ENCODE data around the gene PTPRM.

PTPRM gene

DNA sequence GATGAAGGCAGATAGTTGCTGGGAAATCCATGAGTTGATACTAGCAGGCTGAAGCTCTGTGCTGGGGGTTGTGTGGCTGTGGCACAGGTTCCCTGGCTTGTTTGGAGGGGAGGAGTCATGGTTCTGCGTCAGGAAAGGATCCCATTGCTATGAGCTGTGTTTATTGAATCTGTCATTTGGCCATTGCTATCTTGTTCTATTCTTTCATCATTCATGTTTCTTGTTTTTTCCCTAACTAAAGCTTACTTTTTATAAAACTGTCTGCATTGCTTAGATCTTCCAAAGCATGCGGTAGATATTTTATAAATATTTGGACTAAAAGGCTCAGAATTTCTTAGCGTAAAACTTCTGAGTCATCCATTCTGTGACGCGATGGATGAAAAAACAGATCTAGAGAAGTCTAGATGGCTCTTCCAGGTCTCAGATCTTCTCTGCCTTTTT, 335.3 kb downstream of the PTPRM start:
- peak overlapping the region; percentile 57 for H3K27ac Mint-ChIP-seq
- H3K4me3 Mint-ChIP-seq, result no peak overlapping the region

DNA sequence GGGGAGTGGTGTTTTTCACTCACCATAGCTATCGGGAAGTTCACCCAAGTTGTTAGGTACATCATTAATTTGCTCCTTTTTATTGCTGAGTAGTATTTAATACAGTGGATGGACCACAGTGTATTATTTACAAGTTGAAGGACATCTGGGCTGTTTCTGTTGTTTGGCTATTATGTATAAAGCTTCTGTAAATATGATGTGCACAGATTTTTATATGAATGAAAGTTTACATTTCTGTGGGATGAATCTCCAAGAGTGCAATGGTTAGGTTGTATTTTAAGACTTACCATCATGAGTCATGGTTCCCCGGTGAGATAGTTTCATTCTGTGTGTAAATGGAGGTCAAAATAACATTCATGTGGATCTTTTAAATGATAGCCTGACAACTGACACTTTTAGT, 337.4 kb downstream of the PTPRM start:
- H3K27ac Mint-ChIP-seq, result no peak overlapping the region
- peaks cover 5% of the 10 kb centered on the region for H3K36me3 Mint-ChIP-seq (ENCODE audit: low read depth)
- H3K4me3 Mint-ChIP-seq, result no peak overlapping the region
- peaks cover 13% of the 10 kb centered on the region for H3K4me1 Mint-ChIP-seq
- H3K27me3 Mint-ChIP-seq (ENCODE audit: low read depth, poor library complexity), result peaks cover 4% of the 10 kb centered on the region
- DNase-seq, result no peak
- TF ChIP-seq, protein P1, sequence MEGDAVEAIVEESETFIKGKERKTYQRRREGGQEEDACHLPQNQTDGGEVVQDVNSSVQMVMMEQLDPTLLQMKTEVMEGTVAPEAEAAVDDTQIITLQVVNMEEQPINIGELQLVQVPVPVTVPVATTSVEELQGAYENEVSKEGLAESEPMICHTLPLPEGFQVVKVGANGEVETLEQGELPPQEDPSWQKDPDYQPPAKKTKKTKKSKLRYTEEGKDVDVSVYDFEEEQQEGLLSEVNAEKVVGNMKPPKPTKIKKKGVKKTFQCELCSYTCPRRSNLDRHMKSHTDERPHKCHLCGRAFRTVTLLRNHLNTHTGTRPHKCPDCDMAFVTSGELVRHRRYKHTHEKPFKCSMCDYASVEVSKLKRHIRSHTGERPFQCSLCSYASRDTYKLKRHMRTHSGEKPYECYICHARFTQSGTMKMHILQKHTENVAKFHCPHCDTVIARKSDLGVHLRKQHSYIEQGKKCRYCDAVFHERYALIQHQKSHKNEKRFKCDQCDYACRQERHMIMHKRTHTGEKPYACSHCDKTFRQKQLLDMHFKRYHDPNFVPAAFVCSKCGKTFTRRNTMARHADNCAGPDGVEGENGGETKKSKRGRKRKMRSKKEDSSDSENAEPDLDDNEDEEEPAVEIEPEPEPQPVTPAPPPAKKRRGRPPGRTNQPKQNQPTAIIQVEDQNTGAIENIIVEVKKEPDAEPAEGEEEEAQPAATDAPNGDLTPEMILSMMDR (IDR thresholded peaks at IDR 0.05), result no peak
- no peaks in the 10 kb centered on the region for H3K9me3 Mint-ChIP-seq

More for the DNA sequence above, 335.3 kb downstream of the PTPRM start:
- TF ChIP-seq, protein P1 (IDR thresholded peaks at IDR 0.05), result no peak
- Mint-ChIP-seq H3K36me3 (ENCODE audit: low read depth) (peaks cover 5% of the 10 kb centered on the region), H3K9me3 (no peaks in the 10 kb centered on the region), H3K4me1 (peaks cover 33% of the 10 kb centered on the region), H3K27me3 (ENCODE audit: low read depth, poor library complexity) (peaks cover 4% of the 10 kb centered on the region)
- no peak for DNase-seq

DNA sequence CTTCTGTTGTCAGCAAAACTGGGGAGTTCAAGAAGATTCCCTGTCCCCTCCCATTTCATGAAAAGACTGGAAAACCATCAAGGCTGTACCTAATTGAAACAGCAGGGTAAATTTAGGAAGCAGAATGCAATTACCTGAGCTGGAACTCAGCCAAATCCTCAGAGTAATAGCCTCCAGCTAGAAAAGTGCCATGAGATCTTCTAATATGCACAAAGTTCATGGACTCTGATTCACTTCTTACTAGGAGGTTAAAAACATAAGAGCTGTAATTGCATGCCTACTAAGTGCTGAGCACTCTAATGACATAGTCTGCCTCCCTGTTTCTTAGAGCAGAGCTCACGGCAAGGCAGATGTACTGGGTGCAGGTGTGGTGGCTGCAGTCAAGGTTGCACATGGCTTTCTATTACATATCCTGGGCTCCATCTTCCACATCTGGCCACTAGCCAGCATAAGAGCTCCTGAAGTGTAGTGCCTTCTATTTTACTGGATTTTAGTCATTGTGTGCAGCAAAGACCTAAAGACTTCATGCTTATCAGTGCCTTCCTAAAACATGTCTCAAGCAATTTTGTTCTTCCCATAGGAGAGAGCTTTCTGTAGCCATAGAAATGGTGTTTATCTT, 341.7 kb downstream of the PTPRM start:
- no peak overlapping the region for H3K4me3 Mint-ChIP-seq
- H3K4me1 Mint-ChIP-seq, result no peaks in the 10 kb centered on the region
- H3K27me3 Mint-ChIP-seq (ENCODE audit: low read depth, poor library complexity), result peaks cover under 1% of the 10 kb centered on the region
- TF ChIP-seq, protein P1 (IDR thresholded peaks at IDR 0.05), result no peak
- peaks cover 16% of the 10 kb centered on the region for H3K9me3 Mint-ChIP-seq
- peaks cover 14% of the 10 kb centered on the region for H3K36me3 Mint-ChIP-seq (ENCODE audit: low read depth)
- H3K27ac Mint-ChIP-seq, result no peak overlapping the region
- no peak for DNase-seq

DNA sequence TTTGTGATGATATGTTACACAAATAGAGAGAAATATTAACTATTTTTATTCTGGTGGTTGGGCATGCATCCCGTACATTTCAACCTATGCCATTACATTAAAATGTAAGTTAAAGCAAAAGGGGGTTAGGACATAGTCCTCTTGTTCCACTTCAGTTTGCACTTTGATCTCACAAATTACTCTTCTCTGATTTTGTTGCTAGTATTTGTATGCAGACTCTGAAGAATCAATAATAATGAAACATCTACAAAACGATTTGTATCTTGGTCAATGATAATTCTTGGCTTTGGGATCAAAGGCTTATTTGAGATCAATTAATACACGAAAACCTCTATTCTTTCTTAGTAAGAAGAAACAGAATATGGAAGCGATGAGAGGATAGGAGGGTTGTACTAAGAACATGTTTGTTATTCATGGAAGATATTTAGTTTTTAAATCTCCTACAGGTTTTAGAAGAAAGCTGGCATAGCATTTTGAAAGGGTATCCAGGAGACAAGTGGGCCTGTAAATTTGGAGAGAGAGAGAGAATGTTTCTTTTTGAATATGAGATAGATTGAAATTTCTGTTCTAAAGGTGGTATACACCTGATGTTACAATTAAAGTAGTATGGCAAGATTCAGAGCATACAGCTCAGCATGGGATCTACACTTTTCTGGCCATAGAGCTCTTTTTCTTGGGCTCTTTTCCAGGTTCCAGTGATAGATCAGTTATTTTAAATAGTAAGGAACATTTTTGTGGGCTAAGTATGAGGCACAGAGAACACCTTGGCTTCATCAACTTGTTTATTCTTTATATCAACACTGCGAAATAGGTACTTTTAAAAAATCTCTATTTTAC, 347.9 kb downstream of the PTPRM start:
- Mint-ChIP-seq H3K4me1 (no peaks in the 10 kb centered on the region), H3K9me3 (peaks cover 36% of the 10 kb centered on the region), H3K27ac (no peak overlapping the region), H3K4me3 (no peak overlapping the region), H3K27me3 (ENCODE audit: low read depth, poor library complexity) (no peaks in the 10 kb centered on the region), H3K36me3 (ENCODE audit: low read depth) (peaks cover 18% of the 10 kb centered on the region)
- TF ChIP-seq, protein P1 (IDR thresholded peaks at IDR 0.05), result no peak
- no peak for DNase-seq

DNA sequence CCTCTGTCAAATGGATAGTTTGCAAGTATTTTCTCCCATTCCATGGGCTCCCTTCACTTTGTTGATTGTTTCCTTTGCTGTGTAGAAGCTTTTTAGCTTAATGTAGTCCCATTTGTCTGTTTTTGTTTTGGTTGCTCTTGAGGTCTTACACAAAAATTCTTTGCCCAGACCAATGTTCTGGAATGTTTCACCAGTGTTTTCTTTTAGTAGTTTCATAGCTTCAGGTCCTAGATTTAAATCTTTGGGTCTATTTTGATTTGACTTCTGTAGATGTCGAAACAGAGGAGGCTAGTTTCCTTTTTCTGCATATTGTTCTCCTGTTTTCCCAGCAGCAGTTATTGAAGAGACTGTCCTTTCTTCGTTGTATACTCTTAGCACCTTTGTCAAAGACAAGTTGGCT, 351.6 kb downstream of the PTPRM start:
- TF ChIP-seq, protein P1 (IDR thresholded peaks at IDR 0.05), result no peak
- H3K4me3 Mint-ChIP-seq, result no peak overlapping the region
- peaks cover 5% of the 10 kb centered on the region for H3K4me1 Mint-ChIP-seq

More for the DNA sequence above, 351.6 kb downstream of the PTPRM start:
- Mint-ChIP-seq H3K36me3 (ENCODE audit: low read depth) (peaks cover 24% of the 10 kb centered on the region), H3K27ac (no peak overlapping the region), H3K9me3 (peaks cover 40% of the 10 kb centered on the region), H3K27me3 (ENCODE audit: low read depth, poor library complexity) (peaks cover 11% of the 10 kb centered on the region)
- DNase-seq, result no peak
